SK-N-SH treated with all-trans-retinoic acid at 6 μM for 48 hours (cell line): ENCODE data around the gene KRTAP5-3.

Experiments used
- ARNTL ChIP-seq: fragments of 450-650 bp; formaldehyde crosslinking; IDR thresholded peaks from 2 replicates; pipeline ENCODE4 v1.5.0; 2020; ENCODE audit warnings: low read depth, mild to moderate bottlenecking, moderate library complexity, borderline replicate concordance
- CREB5 ChIP-seq: fragments of 250-450 bp; sonication (Bioruptor Pico); IDR thresholded peaks from 2 replicates; pipeline ENCODE4 v1.5.1; 2020; ENCODE audit warnings: low read depth, mild to moderate bottlenecking, moderate library complexity
- CSDC2 ChIP-seq: fragments of 250-450 bp; sonication (Bioruptor Pico); IDR thresholded peaks from 2 replicates; pipeline ENCODE4 v1.5.0; 2020; ENCODE audit warnings: mild to moderate bottlenecking, moderate library complexity
- ISL1 ChIP-seq: fragments of 250-450 bp; sonication (Bioruptor Pico); IDR thresholded peaks from 2 replicates; pipeline ENCODE4 v2.1.2; 2022; ENCODE audit warnings: mild to moderate bottlenecking, moderate library complexity
- PATZ1 ChIP-seq: fragments of 250-450 bp; sonication (Bioruptor Pico); IDR thresholded peaks from 2 replicates; pipeline ENCODE4 v1.8.0; 2020; ENCODE audit warnings: mild to moderate bottlenecking, moderate library complexity, borderline replicate concordance
- RARB ChIP-seq: fragments of 250-450 bp; sonication (Bioruptor Pico); IDR thresholded peaks from 2 replicates; pipeline ENCODE4 v1.8.0; 2021; ENCODE audit warnings: mild to moderate bottlenecking, moderate library complexity
- TSHZ2 ChIP-seq: fragments of 250-450 bp; sonication (Bioruptor Pico); IDR thresholded peaks from 2 replicates; pipeline ENCODE4 v1.5.0; 2020; ENCODE audit warnings: mild to moderate bottlenecking, moderate library complexity
- ZFP30 ChIP-seq: fragments of 450-650 bp; formaldehyde crosslinking; IDR thresholded peaks from 2 replicates; pipeline ENCODE4 v1.5.0; 2022; ENCODE audit warnings: mild to moderate bottlenecking, moderate library complexity

GRCh38 chr11:1639102-1639620 is 30.9 kb upstream of the KRTAP5-3 start:
- TF ChIP-seq ISL1 (no peak), CREB5 (no peak), CSDC2 (CRISPR knock-in tag) (no peak), ZFP30 (CRISPR knock-in tag) (no peak), ARNTL (CRISPR knock-in tag) (no peak), TSHZ2 (CRISPR knock-in tag) (no peak), PATZ1 (no peak), RARB (CRISPR knock-in tag) (no peak)
